Ovary (tissue), 9 donors: ENCODE data around the gene TOMM22. TPM values are rescaled to one million over a fixed set of nuclear protein-coding genes. Genes with fewer than 3 reads are reported as not detected.

ENCODE experiments used
- DNase-seq, 5 donors: peaks; one replicate each; pipeline ENCODE4 v3.0.0-alpha.2; 2019 to 2020
- H3K27ac ChIP-seq, 2 donors: fragments of 200-600 bp; one replicate each; pipeline versions ENCODE4 v1.5.1 to v1.8.0; 2019 to 2022
- H3K27me3 ChIP-seq: fragments of 200-600 bp; one replicate; pipeline ENCODE4 v1.8.0; 2022
- H3K36me3 ChIP-seq: fragments of 200-600 bp; sonication (generic); one replicate; pipeline ENCODE4 v1.5.1; 2019
- H3K4me1 ChIP-seq: one replicate; pipeline ENCODE4 v1.8.1; 2013; ENCODE audit warnings: mild to moderate bottlenecking, moderate library complexity; ENCODE audit not compliant: insufficient read depth
- H3K4me3 ChIP-seq: fragments of 200-600 bp; sonication (generic); one replicate; pipeline ENCODE4 v1.5.1; 2017
- H3K9me3 ChIP-seq, 2 donors: fragments of 200-600 bp in 1 of 2; sonication (generic) in 1 of 2; one replicate each; pipeline versions ENCODE4 v1.5.1 to v1.8.1; 2013 to 2019; ENCODE audit warnings: mild to moderate bottlenecking in 1 of 2, moderate library complexity in 1 of 2
- CTCF ChIP-seq, 3 donors: fragments of 450-650 bp in 2 of 3; fragments of 200-600 bp in 1 of 3; IDR thresholded peaks; one replicate each; pipeline versions ENCODE4 v1.5.1 to v1.8.0; 2016 to 2022; ENCODE audit warnings: antibody characterized with exemption in 3 of 3, mild to moderate bottlenecking in 1 of 3
- EP300 ChIP-seq: sonication (generic); formaldehyde crosslinking; IDR thresholded peaks from one replicate; pipeline ENCODE4 v1.6.1; 2017; ENCODE audit warnings: antibody characterized with exemption
- POLR2A ChIP-seq: fragments of 450-650 bp; IDR thresholded peaks from one replicate; pipeline ENCODE4 v1.6.1; 2017; ENCODE audit warnings: antibody characterized with exemption, mild to moderate bottlenecking, moderate library complexity
- WGBS, 3 donors: extraction: QIAGEN DNeasy Blood & Tissue Kit in 1 of 3; methylation state at CpG; one replicate each; pipeline versions ENCODE4 v1.1.5 to v1.1.7; 2013 to 2017; 5-methylcytosine and 5-hydroxymethylcytosine counted together
- intact Hi-C, 4 donors: fragments of 100-400 bp; cut with DNase I; formaldehyde crosslinking; loops; one replicate each; pipeline versions ENCODE4 v1.11.0 to v1.15.1; 2022 to 2023
- polyA plus RNA-seq, 2 donors: library from polyadenylated mRNA; stranded (reverse); fragments of 200-250 nt in 1 of 2; fragments of 350-450 nt in 1 of 2; fragmentation: Illumina TruSeq in 1 of 2; extraction: RNeasy Lipid Tissue Mini Kit (QIAGEN cat#74804) in 1 of 2; gene quantifications; one replicate each; pipeline ENCODE4 v1.2.3, GENCODE V29; 2013 to 2014
- total RNA-seq, 7 donors: library from RNA; depleted of rRNA in 2 of 7; stranded (reverse); fragments of >200 nt in 2 of 7; fragmentation: NEBNext Ultra II Directional in 3 of 7; extraction: Animal tissue kit (Norgen Biotek cat#: 25700) in 3 of 7; gene quantifications; one replicate each; pipeline versions ENCODE4 v1.1.0 to v1.2.4, GENCODE V29; 2016 to 2023
- donor health status: DM: no; HTN: no; CAD: no; lungs with moderate emphysema.
- donor health status: DM: no; HTN: no; CAD: no.
- donor health status: Bipolar disorder and iron deficiency.
- donor health status: DM: yes; HTN: yes; CAD: no.
- donor health status: DM: no; HTN: no; CAD: no.
- donor health status: DM: yes; HTN: yes; CAD: no.

The TOMM22 gene
- total and polyA plus RNA-seq, 9 donors: 30.0 to 96.3 (median 57.7) TPM

DNA sequence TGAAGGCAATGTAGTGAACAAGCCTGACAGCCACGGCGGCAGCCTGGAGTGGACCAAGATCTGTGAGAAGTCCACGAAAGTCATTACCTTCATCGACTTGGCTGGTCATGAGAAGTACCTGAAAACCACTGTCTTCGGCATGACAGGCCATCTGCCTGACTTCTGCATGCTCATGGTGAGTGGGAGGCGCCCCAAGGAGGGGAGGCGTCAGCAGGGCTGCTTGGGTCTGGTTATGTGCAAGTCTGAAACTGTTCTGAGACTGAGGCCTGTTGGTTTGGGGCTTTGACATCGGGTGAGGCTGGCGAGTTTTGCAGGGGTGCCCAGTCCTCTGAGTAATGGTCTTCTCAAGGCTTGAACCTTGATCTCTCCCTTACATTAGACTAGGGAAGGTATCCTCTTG, 35.1 kb downstream of the TOMM22 start:
- Histone ChIP-seq H3K36me3 (no peaks in the 10 kb centered on the region), H3K27me3 (no peaks in the 10 kb centered on the region), H3K4me3 (no peak overlapping the region), H3K9me3 (no peaks in the 10 kb centered on the region), H3K4me1 (peaks cover 4% of the 10 kb centered on the region), H3K27ac (no peak overlapping the region)
- TF ChIP-seq POLR2A (no peak), EP300 (no peak), CTCF (IDR thresholded peaks at IDR 0.05) (no peak)
- WGBS, 3 donors: 78 to 88% (median 81%) methylated on average over 9 of the region's 9 CpGs
- no peak for DNase-seq
- intact Hi-C loops: no loop called here

DNA sequence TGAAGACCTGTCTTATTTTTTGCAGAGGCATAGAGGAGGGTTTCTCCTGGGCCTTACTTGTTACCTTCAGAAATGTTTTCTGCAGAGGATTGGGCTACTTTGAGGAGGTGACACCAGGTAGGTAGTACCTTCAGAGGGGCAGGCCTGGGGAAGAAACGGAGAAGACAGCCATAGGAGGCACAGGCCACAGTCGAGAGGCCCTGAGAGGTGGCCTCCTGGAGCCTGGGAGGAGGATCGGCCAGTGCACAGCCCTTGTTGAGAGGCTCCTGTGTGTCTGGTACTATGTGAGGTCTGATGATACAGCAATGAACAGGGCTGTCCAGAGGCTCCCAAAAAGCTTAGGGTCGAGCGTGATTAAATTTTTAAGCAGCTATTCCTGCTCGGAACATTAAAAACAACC, 35.5 kb downstream of the TOMM22 start:
- intact Hi-C loops: no loop called here
- no peak for DNase-seq
- H3K27ac ChIP-seq: no peak overlapping the region
- TF ChIP-seq POLR2A (no peak), EP300 (no peak)
- peaks cover 4% of the 10 kb centered on the region for H3K4me1 ChIP-seq
- no peaks in the 10 kb centered on the region for H3K9me3 ChIP-seq
- no peak overlapping the region for H3K4me3 ChIP-seq
- no peaks in the 10 kb centered on the region for H3K36me3 ChIP-seq
- 88 to 90% (median 89%) methylated on average over 6 of the region's 6 CpGs for WGBS, 3 donors
- H3K27me3 ChIP-seq: no peaks in the 10 kb centered on the region

DNA sequence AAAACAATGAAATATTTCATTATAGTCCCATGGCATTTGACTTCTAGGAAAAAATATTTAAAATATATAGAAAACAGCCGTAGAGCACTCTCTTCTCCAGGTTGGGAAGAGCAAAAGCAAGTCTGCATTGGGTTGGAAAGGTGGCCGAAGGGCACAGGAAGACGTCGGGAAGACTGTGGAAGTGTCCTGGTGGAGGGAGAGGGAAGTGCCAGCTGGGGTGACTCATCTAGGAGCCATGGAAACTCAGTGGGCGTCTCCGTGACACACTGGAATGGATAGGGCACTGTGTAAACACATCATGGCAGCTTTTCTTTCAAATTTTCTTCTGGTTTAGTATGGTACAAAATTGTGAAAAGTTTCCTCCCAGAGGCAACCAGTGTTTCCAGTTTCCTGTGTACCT, 36.7 kb downstream of the TOMM22 start:
- H3K36me3 ChIP-seq: no peaks in the 10 kb centered on the region
- H3K27ac ChIP-seq: no peak overlapping the region
- TF ChIP-seq CTCF (IDR thresholded peaks at IDR 0.05) (peak in 1 of 3 donors; percentile 38), POLR2A (no peak), EP300 (no peak)
- peak in 4 of 5 donors; percentile 26 to 53 (median 36) for DNase-seq
- H3K9me3 ChIP-seq: no peaks in the 10 kb centered on the region
- H3K4me3 ChIP-seq: no peak overlapping the region
- intact Hi-C loops: no loop called here
- whole genome bisulfite sequencing, 3 donors: 41 to 50% (median 48%) methylated on average over 6 of the region's 6 CpGs
- peaks cover 2% of the 10 kb centered on the region for H3K4me1 ChIP-seq
- H3K27me3 ChIP-seq: no peaks in the 10 kb centered on the region

DNA sequence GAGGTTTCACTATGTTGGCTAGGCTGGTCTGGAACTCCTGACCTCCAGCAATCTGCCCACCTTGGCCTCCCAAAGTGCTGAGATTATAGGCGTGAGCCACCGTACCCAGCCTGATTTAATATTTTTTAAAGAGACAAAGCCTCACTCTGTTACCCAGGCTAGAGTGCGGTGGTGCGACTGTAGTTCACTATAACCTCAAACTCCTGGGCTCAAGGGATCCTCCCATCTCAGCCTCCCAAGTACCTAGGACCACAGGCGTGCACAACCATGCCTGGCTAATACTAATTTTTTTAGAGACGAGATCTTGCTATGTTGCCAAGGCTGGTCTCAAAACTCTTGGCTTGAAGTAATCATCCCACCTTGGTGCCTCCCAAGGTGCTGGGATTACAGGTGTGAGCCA, 37.4 kb downstream of the TOMM22 start:
- Histone ChIP-seq H3K9me3 (no peaks in the 10 kb centered on the region), H3K36me3 (no peaks in the 10 kb centered on the region), H3K27me3 (no peaks in the 10 kb centered on the region), H3K27ac (no peak overlapping the region), H3K4me3 (no peak overlapping the region), H3K4me1 (peaks cover 2% of the 10 kb centered on the region)
- TF ChIP-seq CTCF (IDR thresholded peaks at IDR 0.05) (no peak), EP300 (no peak), POLR2A (no peak)
- 92 to 94% (median 92%) methylated on average over 6 of the region's 6 CpGs for WGBS, 3 donors
- intact Hi-C loops: no loop called here
- DNase-seq: no peak

DNA sequence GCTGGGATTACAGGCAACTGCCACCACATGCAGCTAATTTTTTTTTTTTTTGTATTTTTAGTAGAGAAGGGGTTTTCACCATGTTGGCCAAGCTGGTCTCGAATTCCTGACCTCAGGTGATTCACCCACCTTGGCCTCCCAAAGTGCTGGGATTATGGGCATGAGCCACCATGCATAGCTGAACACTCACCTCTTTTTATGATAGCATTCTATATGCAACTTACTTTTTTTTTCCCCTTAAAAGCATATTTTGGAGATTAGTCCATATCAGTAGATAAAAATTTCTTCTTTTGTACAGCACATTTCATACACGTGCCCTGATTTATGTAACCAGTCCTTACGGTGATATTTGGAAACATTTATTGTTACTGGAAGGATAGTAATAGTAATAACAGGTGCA, 38.6 kb downstream of the TOMM22 start:
- TF ChIP-seq EP300: no peak
- TF ChIP-seq POLR2A: no peak
- no peak for TF ChIP-seq CTCF (IDR thresholded peaks at IDR 0.05)
- H3K4me1 ChIP-seq: peaks cover 2% of the 10 kb centered on the region
- no peak overlapping the region for H3K4me3 ChIP-seq
- no peak overlapping the region for H3K27ac ChIP-seq
- no peak for DNase-seq
- H3K36me3 ChIP-seq: no peaks in the 10 kb centered on the region
- no peaks in the 10 kb centered on the region for H3K9me3 ChIP-seq
- WGBS, 3 donors: 84 to 89% (median 87%) methylated on average over 3 of the region's 3 CpGs
- no peaks in the 10 kb centered on the region for H3K27me3 ChIP-seq
- intact Hi-C loops: no loop called here
